SK-N-MC (cell line): ENCODE results near the gene CCDC124.
A peak's percentile ranks its signal among the peaks of the same experiment; 100 is the strongest.
"Not testable (repeated sequence)": the region's sequence is repeated elsewhere in the genome, so short reads cannot be mapped to it uniquely, and the experiment has no call there.

Experiments
- DNase-seq: peaks from one replicate; pipeline ENCODE4 v3.0.0-alpha.2; 2011; ENCODE audit warnings: low read depth, low spot score
- H3K27ac ChIP-seq: fragments of 200-600 bp; sonication (generic); 2 replicates; pipeline ENCODE4 v1.5.1; 2016; ENCODE audit warnings: mixed run types
- H3K36me3 ChIP-seq: fragments of 200-600 bp; sonication (generic); 2 replicates; pipeline ENCODE4 v1.6.1; 2017; ENCODE audit warnings: antibody characterized with exemption, low read length, mixed read lengths; ENCODE audit not compliant: insufficient read depth
- H3K4me3 ChIP-seq: fragments of 200-600 bp; sonication (generic); 2 replicates; pipeline ENCODE4 v1.5.1; 2016
- H3K9ac ChIP-seq: fragments of 200-600 bp; sonication (generic); 2 replicates; pipeline ENCODE4 v1.8.0; 2017; ENCODE audit warnings: mixed run types, mixed read lengths; ENCODE audit not compliant: insufficient read length
- H3K9me3 ChIP-seq: fragments of 200-600 bp; sonication (generic); 2 replicates; pipeline ENCODE4 v1.6.1; 2017; ENCODE audit warnings: low read depth, mild to moderate bottlenecking, antibody characterized with exemption, low read length, moderate library complexity, mixed read lengths
- EZH2 ChIP-seq: fragments of 200-600 bp; sonication (generic); IDR thresholded peaks from one replicate; pipeline ENCODE4 v1.6.1; 2017; ENCODE audit warnings: antibody characterized with exemption
- FOXP2 ChIP-seq: optimal IDR thresholded peaks from 2 replicates; pipeline ENCODE3; 2011; ENCODE audit warnings: mild to moderate bottlenecking, moderate library complexity; ENCODE audit not compliant: insufficient read depth; ENCODE audit errors: extremely low read length, control extremely low read depth
- POLR2AphosphoS5 ChIP-seq: IDR thresholded peaks from 2 replicates; pipeline ENCODE4 v1.6.1; 2012; ENCODE audit warnings: mild to moderate bottlenecking, low read depth, low read length, borderline replicate concordance

The CCDC124 gene

GRCh38 chr19:17932485-17933338, at the start of gene CCDC124:
Gene CCDC124, plus strand, starts transcription at chr19:17933015. Its CDS starts 3,406 bp downstream, at chr19:17936421.
- Histone ChIP-seq H3K9me3 (no peaks in the 10 kb centered on the region), H3K27ac (peak within 1 kb of the TSS; percentile 93), H3K9ac (peak within 1 kb of the TSS; percentile 98), H3K4me3 (peak within 1 kb of the TSS; percentile 93), H3K36me3 (no peaks in the 10 kb centered on the region)
- DNase-seq: peak; percentile 79
- TF ChIP-seq POLR2AphosphoS5: peak; percentile 79
- TF ChIP-seq FOXP2: no peak
- no peak for TF ChIP-seq EZH2

- Histone ChIP-seq H3K9me3 (no peaks in the 10 kb centered on the region), H3K27ac (no peak overlapping the region), H3K9ac (no peak overlapping the region), H3K4me3 (no peak overlapping the region), H3K36me3 (no peaks in the 10 kb centered on the region)
- TF ChIP-seq EZH2: no peak
- no peak for TF ChIP-seq FOXP2
- no peak for TF ChIP-seq POLR2AphosphoS5
- DNase-seq: no peak
Measured at GRCh38 chr19:17883627-17884410, 49.0 kb upstream of the CCDC124 start.

GRCh38 chr19:17886515-17886914, 46.3 kb upstream of the CCDC124 start:
- H3K9me3 ChIP-seq: no peaks in the 10 kb centered on the region
- no peak for TF ChIP-seq EZH2
- TF ChIP-seq POLR2AphosphoS5: no peak
- no peak for TF ChIP-seq FOXP2
- no peak overlapping the region for H3K9ac ChIP-seq
- H3K27ac ChIP-seq: no peak overlapping the region
- H3K36me3 ChIP-seq: no peaks in the 10 kb centered on the region
- no peak for DNase-seq
- H3K4me3 ChIP-seq: no peak overlapping the region

GRCh38 chr19:17887221-17887620, 45.6 kb upstream of the CCDC124 start:
- H3K36me3 ChIP-seq, DNase-seq, H3K9ac ChIP-seq, H3K9me3 ChIP-seq, H3K27ac ChIP-seq, H3K4me3 ChIP-seq: not testable (repeated sequence)

- Histone ChIP-seq H3K9ac (no peak overlapping the region), H3K36me3 (no peaks in the 10 kb centered on the region), H3K9me3 (no peaks in the 10 kb centered on the region), H3K27ac (no peak overlapping the region), H3K4me3 (no peak overlapping the region)
- no peak for TF ChIP-seq POLR2AphosphoS5
- DNase-seq: no peak
Measured at GRCh38 chr19:17888260-17888659, 44.6 kb upstream of the CCDC124 start.

GRCh38 chr19:17889609-17890214, 43.1 kb upstream of the CCDC124 start:
- TF ChIP-seq EZH2 (no peak), FOXP2 (no peak), POLR2AphosphoS5 (no peak)
- H3K4me3 ChIP-seq: no peak overlapping the region
- no peak overlapping the region for H3K27ac ChIP-seq
- no peaks in the 10 kb centered on the region for H3K36me3 ChIP-seq
- no peak overlapping the region for H3K9ac ChIP-seq
- DNase-seq: no peak
- H3K9me3 ChIP-seq: no peaks in the 10 kb centered on the region

GRCh38 chr19:17893766-17894165, 39.0 kb upstream of the CCDC124 start:
- H3K9me3 ChIP-seq: no peaks in the 10 kb centered on the region
- no peak overlapping the region for H3K27ac ChIP-seq
- no peak for DNase-seq
- H3K4me3 ChIP-seq: no peak overlapping the region
- no peaks in the 10 kb centered on the region for H3K36me3 ChIP-seq
- H3K9ac ChIP-seq: no peak overlapping the region
- no peak for TF ChIP-seq FOXP2
- TF ChIP-seq POLR2AphosphoS5: no peak
- TF ChIP-seq EZH2: no peak

- Histone ChIP-seq H3K36me3 (no peaks in the 10 kb centered on the region), H3K4me3 (no peak overlapping the region), H3K9ac (no peak overlapping the region), H3K9me3 (no peaks in the 10 kb centered on the region), H3K27ac (no peak overlapping the region)
- TF ChIP-seq FOXP2: no peak
- TF ChIP-seq POLR2AphosphoS5: no peak
- no peak for TF ChIP-seq EZH2
- no peak for DNase-seq
Measured at GRCh38 chr19:17902701-17903100, 30.1 kb upstream of the CCDC124 start.
